COLO668 (cell line): ENCODE results near the gene IGIP.
A peak's percentile ranks its signal among the peaks of the same experiment; 100 is the strongest.

Source experiments
- DNase-seq: peaks from one replicate; lab custom pipeline; 2025; ENCODE audit not compliant: unreplicated experiment; lab: John Stamatoyannopoulos, UW

The IGIP gene

GRCh38 chr5:140125637-140126036, at the start of gene IGIP:
IGIP (plus strand) TSS chr5:140125937; CDS start chr5:140128477, 2,540 bp downstream.
- no peak for DNase-seq

GRCh38 chr5:140076142-140076541, 49.6 kb upstream of the IGIP start:
- DNase-seq = no peak

GRCh38 chr5:140076788-140077187, 48.9 kb upstream of the IGIP start:
- no peak for DNase-seq

GRCh38 chr5:140083120-140083519, 42.6 kb upstream of the IGIP start:
- DNase-seq = no peak

GRCh38 chr5:140083650-140084049, 42.1 kb upstream of the IGIP start:
- DNase-seq = no peak

- DNase-seq = no peak
Measured at GRCh38 chr5:140084541-140084940, 41.2 kb upstream of the IGIP start.

GRCh38 chr5:140090251-140090650, 35.5 kb upstream of the IGIP start:
- no peak for DNase-seq

- DNase-seq = no peak
Measured at GRCh38 chr5:140093179-140093578, 32.6 kb upstream of the IGIP start.

GRCh38 chr5:140093866-140094265, 31.9 kb upstream of the IGIP start:
- no peak for DNase-seq

- DNase-seq = no peak
Measured at GRCh38 chr5:140094889-140095288, 30.8 kb upstream of the IGIP start.

- no peak for DNase-seq
Measured at GRCh38 chr5:140101179-140101578, 24.6 kb upstream of the IGIP start.

- no peak for DNase-seq
Measured at GRCh38 chr5:140103154-140103553, 22.6 kb upstream of the IGIP start.

- no peak for DNase-seq
Measured at GRCh38 chr5:140104100-140104499, 21.6 kb upstream of the IGIP start.

- DNase-seq = no peak
Measured at GRCh38 chr5:140106101-140106500, 19.6 kb upstream of the IGIP start.

- no peak for DNase-seq
Measured at GRCh38 chr5:140106805-140107311, 18.9 kb upstream of the IGIP start.

GRCh38 chr5:140107312-140108092, 18.2 kb upstream of the IGIP start:
- DNase-seq = peak; percentile 93

GRCh38 chr5:140108093-140109017, 17.4 kb upstream of the IGIP start:
- peak; percentile 88 for DNase-seq

- no peak for DNase-seq
Measured at GRCh38 chr5:140109018-140109758, 16.5 kb upstream of the IGIP start.

- DNase-seq = no peak
Measured at GRCh38 chr5:140109759-140110645, 15.7 kb upstream of the IGIP start.

GRCh38 chr5:140110646-140110957, 15.1 kb upstream of the IGIP start:
- DNase-seq = no peak
